LHCN-M2 (cell line): ENCODE measurements around the gene CAMK4. TPM values are rescaled to one million over a fixed set of nuclear protein-coding genes. Genes with fewer than 3 reads are reported as not detected.
"Not testable (repeated sequence)": the region's sequence is repeated elsewhere in the genome, so short reads cannot be mapped to it uniquely, and the experiment has no call there.

ENCODE experiments used
- DNase-seq: peaks from one replicate; pipeline ENCODE4 v3.0.0-alpha.2; 2012; ENCODE audit warnings: low read depth
- total RNA-seq: library from RNA; depleted of rRNA; stranded (reverse); fragments of >200 nt; gene quantifications from 2 replicates; pipeline ENCODE4 v1.2.3, GENCODE V29; 2014

Gene CAMK4
- total RNA-seq, 1 experiment from 2014 or later = 0.52 TPM

DNA sequence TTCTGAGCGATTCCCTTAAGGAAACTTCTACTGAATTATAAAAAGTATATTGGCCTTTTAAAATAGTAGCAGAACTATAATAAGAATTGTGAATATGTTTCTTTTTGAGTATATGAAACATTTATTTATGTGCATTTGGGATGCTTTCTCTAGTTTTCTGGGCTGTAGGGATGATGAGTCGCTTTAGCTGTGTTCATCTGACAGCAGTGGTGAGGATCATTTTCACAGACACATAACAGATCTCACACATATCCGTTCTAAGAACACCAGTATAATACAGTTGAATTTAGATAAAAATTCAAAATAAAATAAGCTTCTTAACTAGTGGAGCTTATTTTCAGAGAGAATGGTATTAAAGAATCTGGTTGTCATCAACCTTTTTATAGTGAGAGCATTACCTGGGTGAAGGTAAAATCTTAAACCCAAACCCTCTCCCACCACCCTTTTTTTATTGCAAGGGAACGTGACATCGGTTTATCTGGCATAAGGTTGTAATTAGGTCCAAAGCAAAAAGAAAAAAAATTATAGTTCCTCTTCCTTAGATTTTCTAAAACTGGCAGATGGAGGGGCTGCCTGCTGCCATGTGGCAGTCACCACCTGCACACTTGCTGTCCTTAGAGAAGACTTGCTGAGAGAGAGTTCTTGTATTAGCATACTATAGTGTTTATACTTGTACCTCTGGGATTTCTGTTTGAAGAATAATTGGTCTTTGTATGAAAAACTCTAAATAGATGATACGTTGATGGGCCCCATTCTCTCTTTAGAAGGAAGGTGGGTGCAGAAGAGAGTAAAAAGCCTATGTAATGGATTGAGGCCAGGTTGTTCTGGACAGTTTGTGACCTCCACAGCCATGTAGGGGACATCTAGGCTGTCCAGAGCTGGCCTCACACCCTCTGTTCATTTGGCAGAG, 86.8 kb downstream of the CAMK4 start:
- DNase-seq = no peak

- no peak for DNase-seq
Observed at GRCh38 chr5:111311666-111312065, 87.5 kb downstream of the CAMK4 start.

DNA sequence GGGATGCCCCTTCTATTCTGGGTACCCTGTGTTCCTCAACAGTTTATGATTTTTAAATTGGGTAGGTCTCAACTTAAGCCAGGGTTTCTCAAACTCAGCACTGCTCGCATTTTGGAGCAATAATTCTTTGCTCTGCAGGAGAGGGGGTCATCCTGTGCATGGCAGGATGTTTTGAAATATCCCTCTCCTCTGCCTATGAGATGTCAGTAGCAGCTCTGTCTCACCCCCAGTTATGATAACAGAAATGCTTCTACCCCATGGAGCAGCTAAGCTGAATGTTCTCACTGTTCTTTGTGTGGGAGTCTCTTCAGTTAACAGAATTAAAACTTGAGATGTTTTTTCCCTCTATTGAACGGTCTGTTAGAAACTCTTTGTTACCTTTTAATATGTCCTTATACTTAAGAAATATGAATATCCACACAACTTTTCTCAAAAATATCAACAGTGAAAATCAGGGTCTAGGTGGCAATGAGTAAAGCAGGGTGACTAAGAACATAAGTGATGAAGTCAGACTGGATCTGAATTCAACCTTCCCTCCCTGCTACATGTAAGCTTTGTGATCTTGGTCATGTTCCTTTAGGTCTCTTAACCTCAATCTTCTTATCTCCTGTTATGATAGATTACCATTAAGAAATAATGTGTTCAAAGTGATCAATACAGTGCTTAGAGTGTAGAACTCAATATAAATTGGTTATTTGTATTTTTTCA, 89.0 kb downstream of the CAMK4 start:
- no peak for DNase-seq

DNA sequence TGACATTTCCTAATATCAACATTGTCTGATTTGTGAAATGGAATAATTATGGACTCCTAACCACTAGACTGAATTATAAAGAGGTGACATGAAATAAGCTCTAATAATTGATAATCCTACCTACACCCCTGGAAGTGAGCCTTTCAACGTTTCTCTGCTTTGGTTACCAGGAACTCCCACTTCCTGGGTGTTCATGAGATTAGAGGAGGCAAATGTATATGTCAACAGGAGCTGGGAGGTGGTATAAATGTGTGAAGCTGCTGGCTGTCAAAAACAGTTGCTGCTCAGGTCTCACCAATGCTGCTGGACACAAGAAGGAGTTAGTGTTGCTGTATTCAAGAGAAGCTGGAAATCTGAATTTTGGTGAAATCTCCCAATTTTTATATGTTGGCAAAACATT, 96.8 kb downstream of the CAMK4 start:
- no peak for DNase-seq

GRCh38 chr5:111321376-111321775, 97.2 kb downstream of the CAMK4 start:
- no peak for DNase-seq

GRCh38 chr5:111326551-111326950, 102.4 kb downstream of the CAMK4 start:
- no peak for DNase-seq

DNA sequence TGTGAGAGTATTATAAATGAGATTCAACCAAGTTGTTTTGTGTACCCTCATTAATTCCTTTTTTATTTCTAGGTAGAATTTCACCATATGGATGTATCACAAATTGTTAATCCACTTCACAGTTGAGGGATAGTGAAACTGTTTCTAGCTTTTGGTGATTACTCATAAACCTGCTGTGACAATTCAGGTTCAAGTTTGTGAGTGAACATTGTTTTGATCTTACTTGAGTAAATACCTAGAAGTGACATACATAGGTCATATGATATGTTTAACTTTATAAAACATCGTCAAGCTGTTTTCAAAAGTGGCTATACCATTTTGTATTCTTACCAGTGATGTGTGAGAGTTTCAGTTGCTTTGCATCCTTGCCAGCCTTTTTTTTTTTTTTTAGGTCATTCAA, 112.9 kb downstream of the CAMK4 start:
- no peak for DNase-seq

DNA sequence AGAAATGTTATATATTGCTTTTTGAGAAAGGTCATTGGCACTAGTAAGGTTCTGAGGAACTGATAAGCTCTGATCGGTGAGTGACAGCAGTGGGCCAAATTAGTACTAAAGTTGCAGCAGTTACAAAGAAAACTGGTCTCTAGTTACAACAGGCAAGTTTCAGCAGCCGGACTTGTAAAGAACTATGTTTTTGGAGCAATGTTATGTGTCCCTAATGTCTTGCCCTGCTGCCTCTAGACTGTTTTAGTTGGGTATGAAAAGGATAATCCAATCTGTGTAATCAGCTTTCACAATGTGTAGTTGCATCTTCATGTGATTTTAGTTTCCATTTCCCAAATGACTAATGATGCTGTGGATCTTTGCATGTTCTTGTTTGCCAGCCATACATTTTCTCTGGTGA, 113.5 kb downstream of the CAMK4 start:
- DNase-seq = no peak

DNA sequence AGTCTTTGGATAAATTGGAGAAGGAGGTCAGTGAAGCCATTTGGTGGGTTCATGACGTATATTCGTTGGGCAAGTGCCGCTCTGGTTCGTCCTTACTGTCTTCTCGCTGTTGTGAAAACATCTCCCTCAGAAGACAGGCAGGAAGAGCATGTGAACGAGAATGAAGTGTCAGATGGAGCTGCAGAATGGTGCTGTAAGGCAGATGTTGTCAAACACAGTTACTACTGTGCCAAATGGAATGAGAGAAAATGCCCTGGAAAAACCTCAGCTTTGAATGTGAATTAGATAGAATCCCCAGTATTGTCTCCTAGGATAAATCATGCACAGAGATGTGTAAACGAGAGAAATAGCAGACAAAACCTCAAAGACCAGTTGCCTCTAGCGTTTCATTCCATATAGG, 121.5 kb downstream of the CAMK4 start:
- DNase-seq = no peak

- no peak for DNase-seq
Observed at GRCh38 chr5:111347021-111347420, 122.8 kb downstream of the CAMK4 start.

GRCh38 chr5:111348661-111349329, 124.6 kb downstream of the CAMK4 start:
- DNase-seq = no peak

- no peak for DNase-seq
Observed at GRCh38 chr5:111349429-111349828, 125.2 kb downstream of the CAMK4 start.

- DNase-seq = no peak
Observed at GRCh38 chr5:111353035-111353434, 128.9 kb downstream of the CAMK4 start.

- DNase-seq = not testable (repeated sequence)
Observed at GRCh38 chr5:111358726-111359125, 134.5 kb downstream of the CAMK4 start.

DNA sequence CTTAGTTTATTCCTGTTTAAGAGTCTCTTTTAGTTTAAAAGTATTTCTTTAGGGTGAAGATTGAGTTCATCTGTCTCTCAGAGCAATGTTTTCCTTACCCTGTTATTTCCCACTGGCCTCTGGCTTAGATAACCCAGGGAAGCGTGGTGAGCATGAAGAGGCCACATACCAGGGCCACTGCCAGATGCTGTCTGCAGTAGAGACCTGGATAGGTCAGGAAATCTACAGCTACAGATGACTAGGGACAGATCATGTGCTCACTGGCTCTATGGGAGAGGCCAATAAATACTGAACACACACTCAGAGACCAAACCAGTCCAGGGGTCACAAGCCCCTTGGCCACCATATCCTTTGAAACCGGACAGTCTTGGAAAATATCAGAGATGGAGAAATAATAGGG, 136.0 kb downstream of the CAMK4 start:
- no peak for DNase-seq

DNA sequence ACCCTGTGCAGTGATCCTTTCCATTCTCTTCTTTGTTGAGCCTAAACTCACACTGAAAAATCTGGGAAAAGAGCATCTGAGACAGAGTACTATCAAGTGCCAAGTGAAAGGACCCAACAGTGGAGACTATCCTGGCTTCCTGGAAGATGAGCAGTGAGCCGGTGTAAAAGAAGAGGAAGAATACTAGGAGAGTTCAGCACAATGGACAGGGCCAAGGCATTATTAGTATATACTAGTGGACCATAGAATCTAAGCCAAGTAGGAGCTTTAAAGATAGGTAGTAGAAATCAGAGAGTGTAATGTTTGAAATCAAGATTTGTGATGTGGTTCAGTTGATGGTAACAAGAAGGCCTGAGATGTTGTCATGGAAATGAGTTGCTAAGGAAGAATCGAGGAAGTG, 140.8 kb downstream of the CAMK4 start:
- peak; percentile 19 for DNase-seq

GRCh38 chr5:111366388-111366787, 142.2 kb downstream of the CAMK4 start:
- DNase-seq = no peak

DNA sequence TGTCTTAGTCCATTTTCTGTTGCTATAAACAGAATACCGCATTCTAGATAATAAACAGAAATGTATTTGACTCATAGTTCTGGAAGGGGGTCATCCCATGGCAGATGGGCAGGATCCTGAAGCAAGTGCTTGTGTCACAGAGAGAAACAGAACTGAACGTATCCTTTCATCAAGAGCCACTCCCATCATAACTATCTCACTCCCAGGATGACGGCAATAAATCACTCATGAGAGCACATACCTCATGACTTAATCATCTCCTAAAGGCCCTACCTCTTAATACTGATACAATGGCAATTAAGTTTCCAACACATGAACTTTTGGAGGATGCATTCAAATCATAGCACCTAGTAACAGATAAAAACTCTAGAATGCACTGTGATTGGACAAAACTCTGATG, 142.9 kb downstream of the CAMK4 start:
- DNase-seq = peak; percentile 12

DNA sequence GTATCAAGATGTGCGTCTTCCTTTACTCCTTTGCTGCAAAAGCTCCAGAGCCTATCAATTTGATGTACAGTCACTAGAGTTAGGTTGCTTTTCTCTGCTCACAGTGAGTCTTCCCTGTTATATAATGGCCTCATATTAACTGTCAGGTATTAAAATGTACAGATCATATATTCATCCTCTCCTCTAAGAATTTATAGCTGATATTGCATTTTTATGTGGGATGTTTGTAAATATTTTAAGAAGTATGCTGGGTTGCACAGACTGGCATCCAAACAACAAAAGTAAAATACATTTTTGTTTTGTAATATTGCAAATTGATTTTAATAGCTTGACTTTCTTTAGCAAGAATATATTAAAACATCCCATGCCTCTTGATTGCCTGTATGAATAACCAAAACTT, 148.6 kb downstream of the CAMK4 start:
- no peak for DNase-seq

DNA sequence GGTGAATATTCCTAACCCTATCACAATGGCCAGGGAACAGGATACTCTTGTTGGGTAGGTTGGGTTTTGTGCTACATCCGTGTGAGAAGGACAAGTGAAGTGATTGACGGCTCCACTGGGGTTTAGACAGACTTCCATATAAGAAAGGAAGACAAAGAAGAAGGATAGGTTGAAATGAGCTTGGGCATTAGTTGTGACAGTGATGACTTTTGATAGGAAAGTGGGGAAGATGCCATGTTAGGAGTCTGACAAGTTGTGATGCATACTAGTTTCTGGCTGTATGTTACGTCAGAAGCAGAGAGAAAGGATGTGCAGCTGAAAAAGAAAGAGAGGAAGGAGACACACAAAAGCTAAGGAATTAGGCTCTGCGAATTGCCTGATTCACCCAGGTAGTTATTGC, 150.2 kb downstream of the CAMK4 start:
- no peak for DNase-seq

GRCh38 chr5:111375645-111376044, 151.5 kb downstream of the CAMK4 start:
- DNase-seq = no peak

GRCh38 chr5:111377306-111377705, 153.1 kb downstream of the CAMK4 start:
- no peak for DNase-seq
